G401.6 (cell line): ENCODE data around the gene CHD9.
"Not testable (repeated sequence)": the region's sequence is repeated elsewhere in the genome, so short reads cannot be mapped to it uniquely, and the experiment has no call there.

Experiments used
- FAIRE-seq: peaks from 2 replicates; lab custom pipeline; 2012; peaks lifted over from hg19 to GRCh38; lab: Jason Lieb, UNC

CHD9 gene

DNA sequence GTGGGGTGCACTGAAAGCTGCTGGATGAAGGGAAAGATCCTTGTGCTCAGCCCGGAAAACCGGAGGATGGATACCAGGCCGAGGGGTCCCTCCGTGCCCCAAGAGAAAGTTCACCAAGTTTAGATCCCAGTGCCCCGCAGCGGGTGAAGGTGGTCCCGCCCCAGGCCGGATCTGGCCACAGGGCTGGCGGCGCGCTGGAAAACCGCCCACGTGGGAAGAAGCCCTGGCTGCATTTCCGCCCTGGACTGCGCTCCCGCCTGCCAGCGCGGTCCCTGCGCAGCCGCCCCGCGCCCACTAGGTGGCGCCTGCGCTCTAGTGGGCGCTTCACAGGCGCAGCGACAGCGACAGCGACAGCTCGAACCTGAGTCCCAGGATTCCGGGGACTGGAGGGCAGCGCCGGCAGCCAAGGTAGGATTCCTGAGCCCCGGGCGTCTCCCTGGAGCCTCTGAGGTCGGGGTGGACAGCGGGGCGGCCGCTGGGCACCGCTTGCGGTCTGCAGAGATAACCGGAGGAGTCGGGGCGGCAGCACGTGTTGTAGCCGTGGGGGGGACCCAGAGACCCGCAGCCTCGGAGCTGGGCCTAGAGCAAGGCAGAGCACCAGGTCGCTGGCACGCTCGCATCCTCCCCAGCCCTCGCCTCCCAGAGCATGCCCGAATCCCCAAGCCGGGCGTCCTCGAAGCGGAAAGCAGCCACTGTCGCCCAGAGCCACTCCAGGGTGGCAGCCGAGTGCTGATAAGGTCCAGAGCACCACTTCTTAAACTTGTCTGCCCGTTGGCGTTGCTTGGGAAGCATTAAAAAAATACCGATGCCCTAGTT lies at the start of gene CHD9:
Gene CHD9, plus strand, starts transcription at position 322 of the 816 bp plus-strand sequence. CDS start 101,099 bp downstream, outside the sequence.
- FAIRE-seq = no peak

GRCh38 chr16:53007095-53007494 lies 47.7 kb upstream of the CHD9 start:
- no peak for FAIRE-seq

- FAIRE-seq = no peak
Observed at GRCh38 chr16:53014287-53014686, 40.5 kb upstream of the CHD9 start.

- FAIRE-seq = no peak
Observed at GRCh38 chr16:53018834-53019416, 35.9 kb upstream of the CHD9 start.

DNA sequence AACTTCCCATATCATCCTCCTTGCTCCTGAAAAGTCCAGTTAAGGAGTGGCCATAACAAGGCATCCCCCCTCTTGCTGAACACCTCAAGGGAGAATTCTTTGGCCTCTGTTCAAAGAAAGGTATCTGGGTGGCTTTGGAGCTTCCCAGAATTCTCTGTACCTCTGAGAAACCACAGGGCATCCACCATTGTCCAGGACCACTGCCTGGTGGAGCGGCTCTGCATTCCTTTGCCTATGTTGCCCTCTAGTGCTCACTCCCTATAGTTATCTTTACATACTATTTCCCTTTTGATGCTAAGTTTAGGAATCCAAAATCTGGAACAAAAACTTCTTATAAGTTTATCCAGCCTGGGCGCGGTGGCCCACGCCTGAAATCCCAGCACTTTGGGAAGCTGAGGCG lies 32.4 kb upstream of the CHD9 start:
- peak; percentile 90 for FAIRE-seq

DNA sequence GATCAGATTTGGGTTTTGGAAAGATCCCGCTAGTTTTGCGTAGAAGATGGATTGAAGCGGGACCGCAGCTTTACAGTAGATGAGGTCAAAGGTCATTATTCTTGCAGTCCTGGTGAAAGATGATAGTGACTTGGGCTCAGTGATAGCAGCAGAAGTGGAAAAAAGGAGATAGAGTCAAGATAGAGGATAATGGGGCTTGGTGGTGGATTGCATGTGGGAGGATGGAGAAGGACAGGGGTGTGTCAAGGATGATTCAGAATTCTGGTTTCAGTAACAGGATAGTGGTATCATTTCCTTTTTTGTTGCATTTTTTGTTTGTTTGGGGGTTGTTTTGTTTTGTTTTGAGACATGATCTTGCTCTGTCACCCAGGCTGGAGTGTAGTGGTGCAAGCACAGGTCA lies 30.7 kb upstream of the CHD9 start:
- no peak for FAIRE-seq

DNA sequence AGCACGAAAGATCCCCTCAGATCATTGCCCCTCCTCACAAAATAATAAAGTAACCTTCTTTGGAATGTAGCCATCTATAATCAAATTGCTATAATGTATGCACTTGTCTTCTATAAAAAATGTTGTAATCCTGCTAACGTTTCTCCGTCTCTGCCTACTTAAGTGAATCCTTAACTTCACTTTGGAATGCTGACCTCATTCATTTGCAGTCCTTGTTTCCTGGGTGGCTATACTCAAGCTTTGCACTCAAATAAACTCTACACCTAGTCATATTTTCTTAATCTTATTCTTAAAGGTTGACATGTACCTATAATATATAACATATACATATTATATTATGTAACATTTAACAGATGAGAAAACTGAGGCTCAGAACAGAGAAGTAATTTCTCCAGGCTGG lies 24.8 kb upstream of the CHD9 start:
- no peak for FAIRE-seq

DNA sequence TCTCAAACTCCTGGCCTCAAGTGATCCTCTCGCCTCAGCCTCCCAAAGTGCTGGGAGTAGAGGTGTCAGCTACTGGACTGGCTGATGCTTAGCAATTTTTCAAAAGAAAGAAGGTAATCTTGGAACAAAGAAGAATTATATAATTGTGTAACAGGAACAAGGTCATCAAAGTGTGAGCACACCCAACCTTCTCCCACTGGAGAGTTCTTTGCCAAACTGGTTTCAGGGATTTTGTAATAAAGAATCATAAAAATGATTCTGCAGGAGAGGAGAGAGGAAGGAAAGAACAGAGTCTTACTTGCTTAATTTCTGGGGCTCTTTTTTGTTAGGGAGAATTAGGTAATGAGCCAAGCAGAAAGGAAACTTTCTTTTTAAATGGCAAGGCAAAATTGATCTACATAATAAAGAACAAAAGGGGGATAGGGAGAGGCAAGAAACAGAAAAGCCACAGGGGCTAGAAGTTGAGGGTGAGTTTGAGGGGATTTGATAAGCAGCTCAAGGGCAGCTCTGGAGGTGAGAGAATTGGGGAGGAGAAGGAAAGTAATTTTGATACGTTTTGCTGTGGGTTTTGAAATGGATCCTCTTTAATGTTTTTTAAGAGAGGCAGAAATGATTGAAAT lies 23.4 kb upstream of the CHD9 start:
- no peak for FAIRE-seq

GRCh38 chr16:53034306-53034705 lies 20.5 kb upstream of the CHD9 start:
- FAIRE-seq = no peak

DNA sequence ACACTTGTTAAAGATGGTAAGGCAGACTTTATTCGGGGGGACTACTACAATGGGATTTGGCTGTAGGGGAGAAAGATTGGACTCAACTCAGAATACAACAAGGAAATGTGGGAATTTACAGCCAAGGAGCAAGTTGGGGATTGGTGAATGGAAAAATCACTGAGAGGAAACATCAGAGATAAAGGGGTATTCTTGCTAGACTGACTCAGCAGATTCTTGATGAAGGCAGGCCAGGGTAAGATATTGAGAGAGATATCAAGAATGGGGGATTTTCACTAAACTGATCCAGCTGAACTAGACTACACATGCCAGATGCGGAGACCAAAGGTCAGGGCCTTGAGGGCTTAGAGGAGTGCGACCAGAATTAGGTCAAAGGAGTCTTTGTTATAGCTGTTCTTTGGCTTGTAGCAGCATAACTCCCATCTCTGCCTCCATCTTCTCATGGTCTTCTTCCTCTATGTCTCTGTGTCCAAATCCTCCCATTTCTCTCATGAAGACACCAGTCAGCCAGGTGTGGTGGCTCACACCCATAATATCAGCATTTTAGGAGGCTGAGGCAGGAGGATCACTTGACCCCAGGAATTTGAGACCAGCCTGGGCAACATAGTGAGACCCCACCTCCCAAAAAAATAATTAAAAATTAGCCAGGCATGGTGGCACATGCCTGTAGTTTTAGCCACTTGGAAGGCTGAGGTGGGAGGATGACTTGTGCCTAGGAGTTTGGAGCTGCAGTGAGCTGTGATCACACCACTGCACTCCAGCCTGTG lies 19.4 kb upstream of the CHD9 start:
- FAIRE-seq = no peak

DNA sequence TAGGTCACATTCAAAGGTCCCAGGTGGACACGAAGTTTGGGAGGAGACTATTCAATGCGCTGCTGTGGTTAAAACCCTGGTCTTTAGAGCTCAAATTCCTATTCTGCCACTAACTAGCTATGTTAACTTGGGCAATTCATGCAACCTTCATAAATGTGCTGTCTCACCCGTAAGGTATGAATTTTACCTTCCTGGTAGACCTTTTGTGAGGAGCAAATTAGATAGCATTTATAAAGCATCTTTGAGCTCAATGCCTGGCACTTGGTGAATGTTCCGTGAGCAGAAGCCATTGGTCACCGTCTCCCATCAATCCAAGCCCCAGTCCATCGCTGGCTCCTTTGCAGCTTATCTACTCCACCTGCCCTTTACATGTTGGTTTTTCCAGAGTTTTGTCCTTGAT lies 18.7 kb upstream of the CHD9 start:
- no peak for FAIRE-seq

- FAIRE-seq = not testable (repeated sequence)
Observed at GRCh38 chr16:53036711-53037110, 18.1 kb upstream of the CHD9 start.

DNA sequence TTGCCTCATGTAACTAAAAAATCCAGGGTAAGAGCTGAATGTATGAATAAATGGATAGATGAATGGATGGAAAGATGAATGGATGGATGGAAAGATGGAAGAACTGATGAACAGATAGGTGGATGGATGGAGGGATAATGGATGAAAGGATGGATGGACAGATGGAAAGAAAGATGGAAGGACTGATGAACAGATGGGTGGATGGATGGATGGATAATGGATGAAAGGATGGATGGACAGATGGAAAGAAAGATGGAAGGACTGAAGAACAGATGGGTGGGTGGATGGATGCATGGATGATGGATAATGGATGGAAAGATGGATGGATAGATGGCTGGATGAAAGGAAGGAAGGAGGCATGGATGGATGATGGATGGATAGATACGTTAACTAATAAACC lies 14.0 kb upstream of the CHD9 start:
- FAIRE-seq = no peak

DNA sequence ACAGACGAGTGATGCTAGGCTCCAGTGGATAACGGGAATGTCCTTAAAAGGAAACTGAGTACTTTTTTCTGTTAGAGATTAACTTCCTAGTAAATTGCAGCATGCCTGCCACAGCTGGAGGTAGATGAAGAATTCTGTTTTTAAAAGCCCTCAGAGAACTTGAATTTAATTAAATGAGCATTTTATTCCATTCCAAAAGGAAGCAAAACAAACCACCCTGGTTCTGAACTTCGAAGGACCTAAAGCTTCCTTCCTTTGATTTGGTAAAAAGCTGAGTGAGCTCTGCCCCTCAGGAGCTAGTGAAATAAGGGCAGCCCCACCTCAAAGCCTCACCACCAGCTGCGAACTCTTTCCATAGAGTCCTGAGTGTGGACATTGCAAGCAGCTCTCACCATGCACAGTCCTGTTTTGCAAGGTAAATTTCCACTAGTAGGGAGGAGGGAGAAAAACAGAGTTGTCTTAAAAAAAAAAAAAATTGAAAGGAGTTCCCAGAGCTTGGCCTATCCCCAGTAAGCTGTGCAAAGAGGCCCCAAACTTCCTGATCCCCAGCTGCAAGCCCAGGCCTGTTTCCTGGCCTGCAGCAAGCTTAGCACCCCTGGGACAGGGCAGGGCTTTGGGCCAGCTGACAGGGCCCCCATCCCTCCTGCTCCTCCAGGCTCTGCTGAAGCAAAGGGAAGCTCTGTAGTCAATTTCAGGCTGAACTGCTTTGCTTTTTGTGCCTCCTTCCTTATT lies 13.3 kb upstream of the CHD9 start:
- FAIRE-seq = peak; percentile 99

- no peak for FAIRE-seq
Observed at GRCh38 chr16:53042235-53042701, 12.5 kb upstream of the CHD9 start.

GRCh38 chr16:53043428-53043831 lies 11.4 kb upstream of the CHD9 start:
- no peak for FAIRE-seq

GRCh38 chr16:53043986-53044601 lies 10.7 kb upstream of the CHD9 start:
- FAIRE-seq = peak; percentile 97

GRCh38 chr16:53045341-53046220 lies 9.2 kb upstream of the CHD9 start:
- no peak for FAIRE-seq

DNA sequence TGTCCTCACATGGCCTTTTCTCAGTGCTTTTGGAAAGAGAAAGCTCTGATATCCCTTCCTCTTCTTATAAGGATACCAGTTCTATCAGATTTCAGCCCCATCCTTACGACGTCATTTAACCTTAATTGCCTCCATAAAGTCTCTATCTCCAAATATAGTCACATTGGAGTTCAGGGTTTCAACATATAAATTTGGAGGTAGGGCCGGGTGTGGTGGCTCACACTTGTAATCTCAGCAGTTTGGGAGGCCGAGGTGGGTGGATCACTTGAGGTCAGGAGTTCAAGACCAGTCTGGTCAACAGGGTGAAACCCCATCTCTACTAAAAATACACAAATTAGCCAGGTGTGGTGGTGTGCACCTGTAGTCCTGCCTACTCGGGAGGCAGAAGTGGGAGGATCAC lies 7.3 kb upstream of the CHD9 start:
- not testable (repeated sequence) for FAIRE-seq

- FAIRE-seq = no peak
Observed at GRCh38 chr16:53048139-53048915, 6.5 kb upstream of the CHD9 start.
